GM12864 (cell line): Measurements from ENCODE around the gene AADACL2.

Source experiments
- DNase-seq: peaks from one replicate; pipeline ENCODE4 v3.0.0-alpha.2; 2011; ENCODE audit warnings: low read depth
- H3K4me3 ChIP-seq: 2 replicates; pipeline ENCODE4 v1.5.1; 2011; ENCODE audit warnings: mild to moderate bottlenecking, low read depth, low read length, control low read depth
- CTCF ChIP-seq: IDR thresholded peaks from 2 replicates; pipeline ENCODE4 v1.5.1; 2011; ENCODE audit warnings: low read depth, mild to moderate bottlenecking, moderate library complexity, low read length, control low read depth, inconsistent platforms; ENCODE audit errors: missing control alignments

The AADACL2 gene

DNA sequence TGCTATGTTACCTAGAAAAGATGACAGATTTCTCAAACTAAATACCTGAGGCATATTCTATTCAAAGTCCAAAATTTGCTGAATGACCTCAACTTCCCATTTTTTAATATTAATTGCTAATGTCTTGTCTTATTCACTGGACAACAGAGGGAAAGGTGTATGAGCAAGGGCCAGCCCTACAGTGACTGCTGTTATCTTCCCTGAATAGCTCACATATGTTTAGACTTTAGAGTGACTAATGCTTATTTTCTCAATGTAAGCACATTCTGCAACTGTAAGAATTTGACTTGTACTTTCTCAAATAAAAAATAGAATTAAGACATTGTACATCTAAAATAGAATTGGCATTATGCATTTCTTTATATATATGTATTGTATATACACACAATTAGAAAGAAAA lies 26.5 kb upstream of the AADACL2 start:
- H3K4me3 ChIP-seq: no peak overlapping the region
- no peak for TF ChIP-seq CTCF
- DNase-seq: no peak

DNA sequence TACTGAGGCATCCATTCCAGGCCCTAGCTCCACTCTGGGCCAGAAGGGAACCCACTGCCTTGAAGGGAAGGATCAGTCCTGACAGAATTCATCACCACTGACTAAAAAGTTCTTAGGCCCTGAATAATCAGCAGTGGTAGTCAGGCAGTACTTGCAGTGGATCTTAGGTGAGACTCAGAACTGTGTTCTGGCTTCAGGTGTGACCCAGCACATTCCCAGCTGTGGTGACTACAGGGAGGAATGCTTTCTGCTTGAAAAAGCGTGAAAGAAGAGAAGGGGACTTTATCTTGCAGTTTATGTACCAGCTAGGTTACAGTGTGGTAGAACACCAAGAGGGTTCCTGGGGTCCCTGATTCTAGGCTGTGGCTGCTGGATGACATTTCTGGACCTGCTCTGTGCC lies 24.9 kb upstream of the AADACL2 start:
- TF ChIP-seq CTCF: no peak
- DNase-seq: no peak
- H3K4me3 ChIP-seq: no peak overlapping the region

DNA sequence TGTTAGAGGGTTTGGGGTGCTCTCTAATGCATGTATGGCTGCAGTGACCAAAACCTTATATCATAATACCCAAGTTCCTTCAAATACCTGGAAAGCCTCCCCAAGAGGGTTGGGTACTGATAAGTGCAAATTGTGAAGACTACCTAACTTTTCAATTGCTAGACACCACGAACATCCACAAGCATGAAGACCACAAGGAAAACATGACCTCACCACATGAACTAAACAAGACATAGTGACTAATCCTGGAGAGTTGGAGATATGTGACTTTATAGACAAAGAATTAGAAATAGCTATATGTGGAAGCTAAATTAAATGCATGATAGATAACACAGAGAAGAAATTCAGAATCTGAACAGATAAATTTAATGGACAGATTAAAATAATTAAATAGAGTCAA lies 23.9 kb upstream of the AADACL2 start:
- H3K4me3 ChIP-seq: no peak overlapping the region
- DNase-seq: no peak
- TF ChIP-seq CTCF: no peak

- TF ChIP-seq CTCF: no peak
- no peak for DNase-seq
- H3K4me3 ChIP-seq: no peak overlapping the region
These were observed 12.4 kb upstream of the AADACL2 start for GRCh38 chr3:151721294-151721693.

DNA sequence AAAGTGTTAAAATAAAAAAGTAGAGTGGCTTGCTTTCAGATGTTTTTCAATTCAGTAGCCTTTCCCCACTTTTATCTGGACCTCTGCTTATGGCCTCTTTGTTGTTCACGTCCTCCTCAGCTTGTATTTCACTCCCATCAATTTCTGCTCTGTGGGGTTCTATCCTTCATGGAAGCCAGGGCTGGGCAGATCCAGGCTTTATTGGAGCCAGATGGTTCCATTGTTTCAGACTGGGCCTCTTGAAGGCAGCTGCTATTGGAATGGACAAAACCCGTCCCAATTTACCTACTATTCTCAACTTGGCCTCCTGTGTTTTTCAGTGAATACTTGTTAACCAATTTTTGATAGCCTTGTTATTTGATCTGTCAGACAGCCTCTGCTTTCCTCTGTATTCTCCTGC lies 10.9 kb upstream of the AADACL2 start:
- no peak overlapping the region for H3K4me3 ChIP-seq
- DNase-seq: no peak
- no peak for TF ChIP-seq CTCF

GRCh38 chr3:151724576-151725562 lies 8.9 kb upstream of the AADACL2 start:
- DNase-seq: no peak
- TF ChIP-seq CTCF: no peak
- H3K4me3 ChIP-seq: no peak overlapping the region

GRCh38 chr3:151726016-151726415 lies 7.7 kb upstream of the AADACL2 start:
- no peak for DNase-seq
- no peak for TF ChIP-seq CTCF
- H3K4me3 ChIP-seq: no peak overlapping the region
